ENCODE results near the gene MINDY1.

Gene MINDY1

DNA sequence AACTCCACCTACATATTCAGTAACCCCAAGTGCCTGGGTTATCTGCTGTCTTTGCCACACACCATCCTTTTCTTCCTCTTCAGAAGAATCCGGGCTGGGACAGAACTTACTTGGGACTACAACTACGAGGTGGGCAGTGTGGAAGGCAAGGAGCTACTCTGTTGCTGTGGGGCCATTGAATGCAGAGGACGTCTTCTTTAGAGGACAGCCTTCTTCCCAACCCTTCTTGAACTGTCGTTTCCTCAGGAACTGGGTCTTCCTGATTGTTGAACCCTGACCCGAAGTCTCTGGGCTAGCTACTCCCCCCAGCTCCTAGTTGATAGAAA lies 42.6 kb downstream of the MINDY1 start:
- no peak for DNase-seq

DNA sequence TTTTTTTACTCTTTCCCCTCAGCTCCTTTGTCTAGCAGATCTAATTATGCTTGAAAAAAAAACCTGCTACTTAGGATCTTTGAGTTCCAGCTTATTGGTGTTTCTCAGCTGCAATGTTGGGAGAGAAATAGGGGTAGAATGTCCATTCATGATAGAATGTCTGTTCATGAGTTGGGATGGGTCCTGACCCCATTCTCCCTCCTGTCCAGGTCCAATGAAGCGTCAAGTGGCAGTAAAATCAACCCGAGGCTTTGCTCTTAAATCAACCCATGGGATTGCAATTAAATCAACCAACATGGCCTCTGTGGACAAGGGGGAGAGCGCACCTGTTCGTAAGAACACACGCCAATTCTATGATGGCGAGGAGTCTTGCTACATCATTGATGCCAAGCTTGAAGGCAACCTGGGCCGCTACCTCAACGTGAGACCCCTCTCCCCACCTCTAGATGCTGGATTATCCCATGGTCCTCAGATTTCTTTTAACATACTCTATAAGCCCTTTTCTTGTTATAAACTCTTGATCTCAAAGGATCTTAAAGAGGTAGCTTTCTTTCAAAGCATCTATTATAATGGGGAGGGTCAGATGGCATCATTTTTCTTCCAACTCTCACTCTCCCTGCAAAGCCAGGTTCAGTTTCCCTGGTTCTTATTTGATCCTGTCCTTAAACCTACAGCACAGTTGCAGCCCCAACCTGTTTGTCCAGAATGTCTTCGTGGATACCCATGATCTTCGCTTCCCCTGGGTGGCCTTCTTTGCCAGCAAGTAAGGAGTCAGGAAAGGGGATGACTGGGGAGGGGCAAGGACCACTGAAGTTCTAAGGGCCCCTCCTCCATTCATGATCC lies 43.2 kb downstream of the MINDY1 start:
- DNase-seq: no peak

DNA sequence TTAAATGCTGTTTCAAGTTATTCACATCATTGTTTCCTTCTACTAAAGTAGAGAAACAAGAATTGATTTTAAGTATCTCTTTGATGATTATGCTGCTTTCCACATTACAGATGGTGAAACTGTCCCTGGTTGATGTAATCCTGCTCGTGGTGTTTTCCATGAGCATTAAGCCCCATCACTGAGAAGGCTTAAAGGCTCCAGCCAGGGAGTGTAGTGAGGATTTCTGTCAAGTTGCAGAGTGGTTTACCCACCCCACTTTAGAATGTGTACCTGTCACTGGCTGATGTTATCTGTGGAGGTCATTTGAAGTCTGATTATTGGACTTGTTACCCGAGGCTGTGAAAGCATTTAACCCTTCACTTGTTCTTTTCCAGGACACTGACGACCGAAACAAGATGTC lies 44.9 kb downstream of the MINDY1 start:
- DNase-seq: no peak

DNA sequence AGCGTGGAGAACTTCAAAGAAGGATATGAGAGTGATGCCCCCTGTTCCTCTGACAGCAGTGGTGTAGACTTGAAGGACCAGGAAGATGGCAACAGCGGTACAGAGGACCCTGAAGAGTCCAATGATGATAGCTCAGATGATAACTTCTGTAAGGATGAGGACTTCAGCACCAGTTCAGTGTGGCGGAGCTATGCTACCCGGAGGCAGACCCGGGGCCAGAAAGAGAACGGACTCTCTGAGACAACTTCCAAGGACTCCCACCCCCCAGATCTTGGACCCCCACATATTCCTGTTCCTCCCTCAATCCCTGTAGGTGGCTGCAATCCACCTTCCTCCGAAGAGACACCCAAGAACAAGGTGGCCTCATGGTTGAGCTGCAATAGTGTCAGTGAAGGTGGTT lies 46.1 kb downstream of the MINDY1 start:
- DNase-seq: no peak

- DNase-seq: no peak
Observed at GRCh38 chr1:150957666-150958065, 49.0 kb downstream of the MINDY1 start.

GRCh38 chr1:150955280-150955679 lies 51.4 kb downstream of the MINDY1 start:
- no peak for DNase-seq

DNA sequence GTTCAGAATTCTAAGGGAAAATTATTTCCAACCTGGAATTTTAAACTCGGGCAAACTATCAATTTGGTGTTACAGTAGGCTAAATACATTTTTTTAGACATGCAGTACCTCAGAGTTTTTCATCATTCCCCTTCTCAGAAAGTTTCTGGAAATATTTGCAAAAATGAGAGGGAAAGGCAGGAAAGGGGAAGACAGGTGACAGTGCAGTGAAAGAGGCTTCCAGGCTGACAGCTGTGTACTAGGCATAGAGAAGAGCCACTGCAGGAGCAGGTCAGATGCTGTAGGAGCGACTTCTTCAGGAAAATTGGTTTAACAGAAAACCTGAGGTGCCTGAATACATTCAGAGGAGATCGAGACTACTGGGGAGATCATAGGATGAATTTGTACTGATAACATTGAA lies 52.0 kb downstream of the MINDY1 start:
- DNase-seq: no peak

Data from DMS53 (cell line).